Measurements from ENCODE around the gene SH3BP1.
"Not testable (repeated sequence)": the region's sequence is repeated elsewhere in the genome, so short reads cannot be mapped to it uniquely, and the experiment has no call there.

The SH3BP1 gene, protein sequence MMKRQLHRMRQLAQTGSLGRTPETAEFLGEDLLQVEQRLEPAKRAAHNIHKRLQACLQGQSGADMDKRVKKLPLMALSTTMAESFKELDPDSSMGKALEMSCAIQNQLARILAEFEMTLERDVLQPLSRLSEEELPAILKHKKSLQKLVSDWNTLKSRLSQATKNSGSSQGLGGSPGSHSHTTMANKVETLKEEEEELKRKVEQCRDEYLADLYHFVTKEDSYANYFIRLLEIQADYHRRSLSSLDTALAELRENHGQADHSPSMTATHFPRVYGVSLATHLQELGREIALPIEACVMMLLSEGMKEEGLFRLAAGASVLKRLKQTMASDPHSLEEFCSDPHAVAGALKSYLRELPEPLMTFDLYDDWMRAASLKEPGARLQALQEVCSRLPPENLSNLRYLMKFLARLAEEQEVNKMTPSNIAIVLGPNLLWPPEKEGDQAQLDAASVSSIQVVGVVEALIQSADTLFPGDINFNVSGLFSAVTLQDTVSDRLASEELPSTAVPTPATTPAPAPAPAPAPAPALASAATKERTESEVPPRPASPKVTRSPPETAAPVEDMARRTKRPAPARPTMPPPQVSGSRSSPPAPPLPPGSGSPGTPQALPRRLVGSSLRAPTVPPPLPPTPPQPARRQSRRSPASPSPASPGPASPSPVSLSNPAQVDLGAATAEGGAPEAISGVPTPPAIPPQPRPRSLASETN

DNA sequence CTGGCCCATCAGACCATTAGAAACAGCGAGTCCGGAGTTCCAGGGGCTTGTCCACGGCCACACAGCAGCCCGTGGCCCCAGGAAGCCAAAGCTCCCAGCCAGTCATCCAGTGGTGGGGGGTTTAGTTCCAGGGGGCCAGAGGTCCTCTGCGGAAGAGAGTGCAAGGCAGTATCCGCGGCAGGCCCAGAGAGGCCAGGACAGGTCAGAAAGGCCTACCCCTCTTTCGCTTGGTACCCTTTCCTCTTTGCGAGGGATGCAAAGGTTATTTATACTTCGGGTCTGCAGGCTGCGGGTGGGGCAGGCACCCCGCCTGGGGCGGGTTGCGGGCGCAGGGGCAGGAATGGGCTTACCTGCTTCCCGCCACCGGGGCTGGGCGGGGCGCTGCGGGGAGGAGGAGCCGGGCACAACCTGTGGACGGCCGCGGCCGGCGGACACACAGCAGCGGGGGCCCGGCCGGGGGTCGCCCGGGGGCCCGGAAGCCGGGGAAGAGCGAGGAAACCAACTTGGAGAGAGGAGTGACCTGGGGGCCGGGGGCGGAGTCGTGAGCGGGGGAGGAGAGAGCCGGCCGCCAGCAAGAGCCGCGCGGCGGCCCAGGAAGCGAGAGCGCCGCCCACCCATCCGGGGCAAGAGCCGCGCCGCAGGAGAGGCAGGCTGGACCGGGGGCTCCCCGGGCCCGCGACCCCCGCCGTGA, at the start of gene SH3BP1:
TSS of gene SH3BP1 (plus strand) at position 600 of the 691 bp plus-strand sequence. CDS start 119 bp downstream, outside the sequence.
- Histone ChIP-seq H3K9me3 (ENCODE audit: insufficient read depth, low read depth, low read length) (no peaks in the 10 kb centered on the region), H3K36me3 (ENCODE audit: insufficient read depth, low read depth, low read length) (peaks cover 17% of the 10 kb centered on the region), H3K4me3 (ENCODE audit: low read length) (peak within 1 kb of the TSS; percentile 91), H3K9ac (ENCODE audit: low read depth, low read length) (peak within 1 kb of the TSS; percentile 81), H3K27me3 (ENCODE audit: insufficient read depth, low read length) (no peaks in the 10 kb centered on the region), H3K4me1 (ENCODE audit: insufficient read depth, low read length) (peaks cover 26% of the 10 kb centered on the region), H3K27ac (ENCODE audit: low read length) (no peak within 1 kb of the TSS)

DNA sequence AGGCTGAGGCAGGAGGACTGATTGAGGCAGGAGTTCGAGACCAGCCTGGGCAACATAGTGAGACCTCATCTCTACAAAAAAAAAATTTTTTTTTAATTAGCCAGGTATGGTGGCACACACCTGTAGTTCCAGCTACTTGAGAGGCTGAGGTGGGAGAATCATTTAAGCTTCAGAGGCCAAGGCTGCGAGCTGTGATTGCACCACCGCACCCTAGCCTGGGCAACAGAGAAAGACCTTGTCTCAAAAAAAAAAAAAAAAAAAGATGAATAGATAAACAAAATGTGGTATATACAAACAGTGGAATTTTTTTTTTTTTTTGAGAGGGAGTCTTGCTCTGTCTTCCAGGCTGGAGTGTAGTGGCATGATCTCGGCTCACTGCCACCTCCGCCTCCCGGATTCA, 48.4 kb upstream of the SH3BP1 start:
- not testable (repeated sequence) for H3K4me3 ChIP-seq (ENCODE audit: low read length); H3K9ac ChIP-seq (ENCODE audit: low read depth, low read length); H3K27me3 ChIP-seq (ENCODE audit: insufficient read depth, low read length); H3K4me1 ChIP-seq (ENCODE audit: insufficient read depth, low read length); H3K36me3 ChIP-seq (ENCODE audit: insufficient read depth, low read depth, low read length); H3K27ac ChIP-seq (ENCODE audit: low read length); H3K9me3 ChIP-seq (ENCODE audit: insufficient read depth, low read depth, low read length)

DNA sequence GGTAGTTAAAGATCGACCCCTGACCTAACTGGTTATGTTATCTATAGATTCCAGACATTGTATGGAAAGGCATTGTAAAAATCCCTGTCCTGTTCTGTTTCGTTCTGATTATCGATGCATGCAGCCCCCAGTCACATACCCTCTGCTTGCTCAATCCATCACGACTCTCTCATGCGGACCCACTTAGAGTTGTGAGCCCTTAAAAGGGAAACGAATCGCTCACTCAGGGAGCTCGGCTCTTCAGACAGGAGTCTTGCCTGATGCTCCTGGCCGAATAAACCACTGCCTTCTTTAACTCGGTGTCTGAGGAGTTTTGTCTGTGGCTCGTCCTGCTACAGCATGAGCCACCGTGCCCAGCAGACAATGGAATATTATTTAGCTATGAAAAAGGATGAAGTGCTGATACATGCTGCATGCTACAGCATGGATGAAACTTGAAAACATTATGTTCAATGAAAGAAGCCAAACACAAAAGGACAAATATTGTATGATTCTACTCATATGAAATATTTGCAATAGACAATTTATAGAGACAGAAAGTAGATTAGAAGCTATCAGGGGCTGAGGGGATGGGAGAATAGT, 47.6 kb upstream of the SH3BP1 start:
- Histone ChIP-seq H3K36me3 (ENCODE audit: insufficient read depth, low read depth, low read length) (no peaks in the 10 kb centered on the region), H3K4me3 (ENCODE audit: low read length) (peak overlapping the region; percentile 50), H3K27me3 (ENCODE audit: insufficient read depth, low read length) (no peaks in the 10 kb centered on the region), H3K4me1 (ENCODE audit: insufficient read depth, low read length) (no peaks in the 10 kb centered on the region), H3K27ac (ENCODE audit: low read length) (no peak overlapping the region), H3K9ac (ENCODE audit: low read depth, low read length) (peak overlapping the region; percentile 17; the same call in 1 of the 2 replicates), H3K9me3 (ENCODE audit: insufficient read depth, low read depth, low read length) (no peaks in the 10 kb centered on the region)

DNA sequence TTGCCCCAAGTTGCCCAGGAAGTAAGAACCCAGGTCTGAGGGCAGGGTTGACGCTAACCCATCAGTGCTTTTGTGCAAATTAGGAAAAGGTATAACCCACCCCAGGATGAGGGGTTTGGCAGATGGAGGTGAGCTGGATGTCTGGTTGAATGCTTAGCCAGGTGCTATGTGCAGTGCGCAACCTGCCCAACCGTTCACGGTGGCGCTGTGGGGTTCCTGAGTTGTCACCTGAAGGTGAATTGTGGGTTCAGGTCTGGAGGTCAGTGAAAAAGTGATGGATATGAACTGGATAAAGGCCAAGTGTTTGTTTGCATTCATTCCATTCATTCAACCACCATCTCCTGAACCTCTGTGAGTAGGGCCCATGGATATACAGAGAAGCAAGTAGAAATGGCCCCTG, 45.2 kb upstream of the SH3BP1 start:
- no peaks in the 10 kb centered on the region for H3K27me3 ChIP-seq (ENCODE audit: insufficient read depth, low read length)
- H3K9me3 ChIP-seq (ENCODE audit: insufficient read depth, low read depth, low read length), result no peaks in the 10 kb centered on the region
- no peaks in the 10 kb centered on the region for H3K36me3 ChIP-seq (ENCODE audit: insufficient read depth, low read depth, low read length)
- no peaks in the 10 kb centered on the region for H3K4me1 ChIP-seq (ENCODE audit: insufficient read depth, low read length)
- no peak overlapping the region for H3K9ac ChIP-seq (ENCODE audit: low read depth, low read length)
- no peak overlapping the region for H3K4me3 ChIP-seq (ENCODE audit: low read length)
- no peak overlapping the region for H3K27ac ChIP-seq (ENCODE audit: low read length)

DNA sequence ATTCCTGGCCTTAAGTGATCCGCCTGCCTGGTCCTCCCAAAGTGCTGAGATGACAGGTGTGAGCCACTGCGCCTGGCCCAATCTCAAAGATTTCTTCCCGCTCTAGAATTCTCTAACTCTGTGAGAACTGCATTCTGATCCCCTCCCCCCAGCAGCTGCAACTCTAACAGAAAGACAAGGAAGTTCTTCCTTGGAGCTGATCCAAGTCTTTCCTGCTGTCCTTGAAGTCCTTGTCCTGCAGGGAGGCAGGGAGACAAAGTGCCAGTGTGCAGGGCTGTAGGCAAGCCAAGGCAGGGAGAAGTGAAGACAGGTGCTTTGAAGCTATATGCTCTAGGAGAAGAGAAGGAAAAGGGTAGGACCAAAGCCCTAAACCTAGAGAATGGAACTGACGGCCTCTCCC, 40.3 kb upstream of the SH3BP1 start:
- Histone ChIP-seq H3K4me3 (ENCODE audit: low read length) (no peak overlapping the region), H3K4me1 (ENCODE audit: insufficient read depth, low read length) (peaks cover 5% of the 10 kb centered on the region; the same call in 1 of the 2 replicates), H3K27ac (ENCODE audit: low read length) (no peak overlapping the region), H3K27me3 (ENCODE audit: insufficient read depth, low read length) (no peaks in the 10 kb centered on the region), H3K9ac (ENCODE audit: low read depth, low read length) (no peak overlapping the region), H3K9me3 (ENCODE audit: insufficient read depth, low read depth, low read length) (no peaks in the 10 kb centered on the region), H3K36me3 (ENCODE audit: insufficient read depth, low read depth, low read length) (no peaks in the 10 kb centered on the region)

DNA sequence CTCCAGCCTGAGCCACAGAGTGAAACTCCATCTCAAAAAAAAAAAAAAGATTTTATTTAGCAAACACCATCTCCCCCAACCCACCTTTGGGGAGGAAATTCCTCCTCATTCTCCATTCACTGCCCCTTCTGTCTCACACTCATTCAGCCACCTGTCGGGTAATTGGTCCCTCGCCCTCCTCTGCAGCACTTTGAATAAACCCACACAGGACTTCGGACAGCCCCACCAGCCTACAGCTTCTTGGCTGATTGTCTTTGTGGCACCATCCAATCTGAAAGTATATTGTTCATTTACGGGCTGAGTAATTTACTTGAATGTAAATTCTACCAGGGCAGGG, 38.3 kb upstream of the SH3BP1 start:
- Histone ChIP-seq H3K27me3 (ENCODE audit: insufficient read depth, low read length) (no peaks in the 10 kb centered on the region; the same call in 1 of the 2 replicates), H3K4me3 (ENCODE audit: low read length) (peak overlapping the region; percentile 27; the same call in 1 of the 2 replicates), H3K9ac (ENCODE audit: low read depth, low read length) (peak overlapping the region; percentile 21; the same call in 1 of the 2 replicates), H3K9me3 (ENCODE audit: insufficient read depth, low read depth, low read length) (no peaks in the 10 kb centered on the region), H3K27ac (ENCODE audit: low read length) (peak overlapping the region; percentile 59), H3K4me1 (ENCODE audit: insufficient read depth, low read length) (peaks cover 5% of the 10 kb centered on the region; the same call in 1 of the 2 replicates), H3K36me3 (ENCODE audit: insufficient read depth, low read depth, low read length) (no peaks in the 10 kb centered on the region)

DNA sequence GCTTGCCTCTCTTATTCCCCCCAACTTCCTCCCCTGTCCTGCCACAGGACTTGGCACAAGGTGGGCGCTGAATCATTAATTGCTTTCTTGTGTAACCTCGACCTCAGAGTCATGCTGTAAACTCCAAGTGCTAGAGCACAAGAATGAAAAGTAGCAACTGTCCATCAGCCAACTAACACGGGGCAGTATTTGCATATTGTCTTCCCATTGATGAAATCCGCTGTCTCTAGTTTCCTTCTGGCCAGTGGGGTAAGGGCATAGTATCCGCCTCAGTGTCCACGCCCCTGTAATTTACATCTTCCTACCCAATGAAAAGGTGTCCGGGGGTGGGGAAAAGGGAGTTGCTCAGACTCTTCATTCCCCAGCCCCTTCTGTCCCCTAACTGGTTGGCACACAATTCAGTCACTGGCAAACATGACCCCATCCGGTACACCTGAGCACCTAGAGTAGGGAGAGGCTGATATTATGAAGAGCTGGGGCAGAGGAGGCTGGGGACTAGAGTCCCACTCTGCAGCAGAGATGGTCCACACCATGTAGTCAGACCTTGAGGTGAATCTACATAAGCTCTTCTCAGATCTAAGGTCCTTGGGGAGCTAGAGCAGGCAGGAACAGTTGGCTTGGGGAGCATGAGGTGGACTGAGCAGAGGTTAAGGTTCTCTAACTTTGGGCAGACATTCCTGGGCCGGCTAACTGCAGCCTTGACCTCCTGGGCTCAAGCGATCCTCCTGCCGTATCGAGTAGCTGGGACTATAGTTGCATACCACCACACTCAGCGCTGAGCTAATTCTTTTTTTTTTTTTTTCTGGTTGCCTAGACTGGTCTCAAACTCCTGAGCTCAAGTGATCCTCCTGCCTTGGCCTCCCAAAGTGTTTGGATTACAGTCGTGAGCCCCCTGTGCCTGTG, 37.7 kb upstream of the SH3BP1 start:
- H3K36me3 ChIP-seq (ENCODE audit: insufficient read depth, low read depth, low read length), result no peaks in the 10 kb centered on the region
- no peaks in the 10 kb centered on the region for H3K9me3 ChIP-seq (ENCODE audit: insufficient read depth, low read depth, low read length)
- H3K4me3 ChIP-seq (ENCODE audit: low read length), result peak overlapping the region; percentile 28; the same call in 1 of the 2 replicates
- peaks cover 5% of the 10 kb centered on the region; the same call in 1 of the 2 replicates for H3K4me1 ChIP-seq (ENCODE audit: insufficient read depth, low read length)
- peak overlapping the region; percentile 59 for H3K27ac ChIP-seq (ENCODE audit: low read length)
- H3K9ac ChIP-seq (ENCODE audit: low read depth, low read length), result peak overlapping the region; percentile 21; the same call in 1 of the 2 replicates
- no peaks in the 10 kb centered on the region; the same call in 1 of the 2 replicates for H3K27me3 ChIP-seq (ENCODE audit: insufficient read depth, low read length)

DNA sequence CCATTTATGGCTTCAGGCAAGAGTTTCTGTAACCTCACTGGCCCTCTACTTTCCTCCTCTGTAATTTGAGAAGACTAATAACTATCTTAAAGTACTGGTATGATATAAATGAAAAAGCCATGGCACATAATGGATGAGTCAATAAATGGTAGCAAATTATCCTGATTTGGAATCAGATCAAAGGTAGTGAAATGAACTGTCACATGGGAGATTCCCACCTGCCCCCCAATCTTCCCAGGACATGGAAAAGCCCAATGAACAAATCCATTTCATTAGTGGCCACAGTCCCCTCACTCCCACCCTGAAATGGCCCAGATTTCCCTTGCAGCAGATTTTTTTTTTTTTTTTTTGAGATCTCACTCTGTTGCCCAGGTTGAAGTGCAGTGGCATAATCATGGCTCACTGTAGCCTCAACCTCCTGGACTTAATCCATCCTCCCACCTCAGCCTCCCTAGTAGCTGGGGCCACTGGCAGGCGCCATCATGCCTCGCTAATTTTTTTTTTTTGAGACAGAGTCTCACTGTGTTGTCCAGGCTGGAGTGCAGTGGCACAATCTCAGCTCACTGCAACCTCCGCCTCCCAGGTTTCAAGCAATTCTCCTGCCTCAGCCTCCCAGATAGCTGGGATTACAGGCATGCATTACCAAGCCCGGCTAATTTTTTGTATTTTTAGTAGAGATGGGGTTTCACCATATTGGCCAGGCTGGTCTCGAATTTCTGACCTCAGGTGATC, 36.8 kb upstream of the SH3BP1 start:
- H3K4me3 ChIP-seq (ENCODE audit: low read length); H3K9me3 ChIP-seq (ENCODE audit: insufficient read depth, low read depth, low read length); H3K4me1 ChIP-seq (ENCODE audit: insufficient read depth, low read length); H3K9ac ChIP-seq (ENCODE audit: low read depth, low read length); H3K36me3 ChIP-seq (ENCODE audit: insufficient read depth, low read depth, low read length); H3K27ac ChIP-seq (ENCODE audit: low read length); H3K27me3 ChIP-seq (ENCODE audit: insufficient read depth, low read length): not testable (repeated sequence)

DNA sequence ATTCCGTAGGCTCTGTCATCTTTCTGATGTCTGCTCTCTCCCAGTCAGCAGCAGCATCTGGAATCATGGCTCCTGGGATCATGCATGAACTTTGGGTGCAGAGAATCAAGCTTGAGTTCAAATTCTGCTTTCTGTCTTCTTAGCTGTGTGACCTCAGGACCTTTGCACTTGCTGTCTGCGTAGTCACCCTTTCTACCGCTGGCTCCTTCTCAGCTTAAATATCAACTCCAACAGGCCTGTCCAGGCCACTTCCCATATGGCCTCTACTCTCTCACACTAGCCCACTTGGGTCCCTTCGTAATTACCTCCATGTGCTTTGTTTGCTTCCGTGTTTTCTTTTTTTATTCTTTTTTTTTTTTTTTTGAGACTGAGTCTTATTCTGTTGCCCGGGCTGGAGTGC, 35.4 kb upstream of the SH3BP1 start:
- Histone ChIP-seq H3K9me3 (ENCODE audit: insufficient read depth, low read depth, low read length) (no peaks in the 10 kb centered on the region), H3K36me3 (ENCODE audit: insufficient read depth, low read depth, low read length) (no peaks in the 10 kb centered on the region), H3K4me3 (ENCODE audit: low read length) (no peak overlapping the region), H3K9ac (ENCODE audit: low read depth, low read length) (no peak overlapping the region), H3K27me3 (ENCODE audit: insufficient read depth, low read length) (no peaks in the 10 kb centered on the region; the same call in 1 of the 2 replicates), H3K27ac (ENCODE audit: low read length) (no peak overlapping the region), H3K4me1 (ENCODE audit: insufficient read depth, low read length) (peaks cover 5% of the 10 kb centered on the region; the same call in 1 of the 2 replicates)

DNA sequence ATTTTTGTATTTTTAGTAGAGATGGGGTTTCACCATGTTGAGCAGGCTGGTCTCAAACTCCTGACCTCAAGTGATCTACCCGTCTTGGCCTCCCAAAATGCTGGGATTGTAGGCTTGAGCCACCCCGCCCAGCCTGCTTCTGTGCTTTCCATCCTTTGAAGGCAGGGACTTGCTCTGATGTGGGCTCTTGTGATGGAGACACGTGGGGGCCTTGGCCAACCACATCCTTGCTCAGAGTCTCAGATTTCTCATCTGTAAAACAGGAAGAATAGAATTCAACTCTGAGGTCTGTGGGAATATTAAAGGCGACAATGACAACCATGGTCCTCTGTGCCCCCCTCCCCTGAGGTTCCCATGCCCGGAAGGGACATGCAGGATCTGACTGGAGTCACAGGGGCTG, 34.6 kb upstream of the SH3BP1 start:
- Histone ChIP-seq H3K27ac (ENCODE audit: low read length) (no peak overlapping the region), H3K4me1 (ENCODE audit: insufficient read depth, low read length) (peaks cover 8% of the 10 kb centered on the region; the same call in 1 of the 2 replicates), H3K9me3 (ENCODE audit: insufficient read depth, low read depth, low read length) (no peaks in the 10 kb centered on the region), H3K27me3 (ENCODE audit: insufficient read depth, low read length) (no peaks in the 10 kb centered on the region; the same call in 1 of the 2 replicates), H3K4me3 (ENCODE audit: low read length) (no peak overlapping the region), H3K36me3 (ENCODE audit: insufficient read depth, low read depth, low read length) (no peaks in the 10 kb centered on the region), H3K9ac (ENCODE audit: low read depth, low read length) (no peak overlapping the region)

Data from iPS-20b (cell line).